Measurements from ENCODE around the gene METTL26. TPM values are rescaled to one million over a fixed set of nuclear protein-coding genes. Genes with fewer than 3 reads are reported as not detected.

METTL26 gene
- total and polyA plus RNA-seq, 4 donors = 26.3 to 69.1 (median 41.4) TPM

- no peak for DNase-seq (ENCODE audit: low spot score)
Measured at GRCh38 chr16:666572-666971, 30.5 kb upstream of the METTL26 start.

More at GRCh38 chr16:666572-666971, 30.5 kb upstream of the METTL26 start:
- Histone ChIP-seq H3K9me3 (ENCODE audit: control insufficient read depth in 4 of 4, low read length in 3 of 4) (no peaks in the 10 kb centered on the region), H3K4me1 (ENCODE audit: control insufficient read depth in 4 of 4, insufficient read depth in 4 of 4, low read length in 3 of 4) (peaks cover 10 to 29% (median 21%) of the 10 kb centered on the region in 4 donors), H3K27ac (ENCODE audit: low read depth in 1 of 2, low read length in 2 of 2) (no peak overlapping the region), H3K36me3 (ENCODE audit: control insufficient read depth in 4 of 4, insufficient read depth in 3 of 4, low read depth in 1 of 4, low read length in 3 of 4) (peaks cover 0 to 16% (median 7%) of the 10 kb centered on the region in 4 donors), H3K9ac (ENCODE audit: low read depth in 1 of 2, low read length in 2 of 2) (no peak overlapping the region), H3K4me3 (ENCODE audit: low read depth in 1 of 3, low read length in 3 of 3) (no peak overlapping the region), H3K27me3 (ENCODE audit: control insufficient read depth in 4 of 4, insufficient read depth in 4 of 4, low read length in 3 of 4) (no peaks in the 10 kb centered on the region)
- no peak for TF ChIP-seq FOXA2 (IDR thresholded peaks at IDR 0.05)
- TF ChIP-seq RAD21 (IDR thresholded peaks at IDR 0.05) = no peak
- no peak for TF ChIP-seq GABPA (IDR thresholded peaks at IDR 0.05 in 1 of 2, conservative IDR thresholded peaks at IDR 0.05 in 1 of 2)
- TF ChIP-seq MAX (IDR thresholded peaks at IDR 0.05) = no peak
- no peak for TF ChIP-seq REST (IDR thresholded peaks at IDR 0.05)
- TF ChIP-seq CTCF (IDR thresholded peaks at IDR 0.05; ENCODE audit: low read depth, low read length, missing input control) = no peak
- TF ChIP-seq ATF3 (IDR thresholded peaks at IDR 0.05) = no peak
- no peak for TF ChIP-seq TAF1 (conservative IDR thresholded peaks at IDR 0.05)
- TF ChIP-seq ZBTB33 (IDR thresholded peaks at IDR 0.05) = no peak
- TF ChIP-seq FOXA1 (IDR thresholded peaks at IDR 0.05) = no peak
- 96% methylated on average over 13 of the region's 13 CpGs for WGBS
